Measurements from ENCODE around the gene ITGB5.

GRCh38 chr3:124804875-124805274 is 82.3 kb downstream of the ITGB5 start:
- TF ChIP-seq CTCF (conservative IDR thresholded peaks at IDR 0.05; ENCODE audit: low read length) = no peak
- TF ChIP-seq EZH2phosphoT487 (IDR thresholded peaks at IDR 0.05; ENCODE audit: borderline replicate concordance, low read depth, low read length) = no peak
